Suprapubic skin (tissue), 3 donors: ENCODE results near the gene GLIS1.

Experiments used
- CTCF ChIP-seq, 2 donors: fragments of 200-600 bp in 1 of 2; fragments of 450-650 bp in 1 of 2; sonication (generic) in 1 of 2; IDR thresholded peaks; one replicate each; pipeline ENCODE4 v1.5.1; 2016 to 2019; ENCODE audit warnings: antibody characterized with exemption in 2 of 2, mild to moderate bottlenecking in 1 of 2, moderate library complexity in 1 of 2
- POLR2A ChIP-seq, 2 donors: fragments of 450-650 bp; IDR thresholded peaks; one replicate each; pipeline ENCODE4 v1.6.1; 2017; ENCODE audit warnings: antibody characterized with exemption in 2 of 2, mild to moderate bottlenecking in 2 of 2, moderate library complexity in 2 of 2

GRCh38 chr1:53769780-53770179 is 30.8 kb upstream of the GLIS1 start:
- TF ChIP-seq CTCF (IDR thresholded peaks at IDR 0.05): no peak
- TF ChIP-seq POLR2A (IDR thresholded peaks at IDR 0.05): no peak
